ENCODE results near the gene KLHL33. TPM values are rescaled to one million over a fixed set of nuclear protein-coding genes. Genes with fewer than 3 reads are reported as not detected.
A peak's percentile ranks its signal among the peaks of the same experiment; 100 is the strongest.

Gene KLHL33
- total and polyA plus RNA-seq, 10 of the 15 experiments (the other 5 are each of a cell fraction or from before 2014, with no cell fraction given): 0.01 to 0.16 (median 0.04) TPM; not detected in 5

DNA sequence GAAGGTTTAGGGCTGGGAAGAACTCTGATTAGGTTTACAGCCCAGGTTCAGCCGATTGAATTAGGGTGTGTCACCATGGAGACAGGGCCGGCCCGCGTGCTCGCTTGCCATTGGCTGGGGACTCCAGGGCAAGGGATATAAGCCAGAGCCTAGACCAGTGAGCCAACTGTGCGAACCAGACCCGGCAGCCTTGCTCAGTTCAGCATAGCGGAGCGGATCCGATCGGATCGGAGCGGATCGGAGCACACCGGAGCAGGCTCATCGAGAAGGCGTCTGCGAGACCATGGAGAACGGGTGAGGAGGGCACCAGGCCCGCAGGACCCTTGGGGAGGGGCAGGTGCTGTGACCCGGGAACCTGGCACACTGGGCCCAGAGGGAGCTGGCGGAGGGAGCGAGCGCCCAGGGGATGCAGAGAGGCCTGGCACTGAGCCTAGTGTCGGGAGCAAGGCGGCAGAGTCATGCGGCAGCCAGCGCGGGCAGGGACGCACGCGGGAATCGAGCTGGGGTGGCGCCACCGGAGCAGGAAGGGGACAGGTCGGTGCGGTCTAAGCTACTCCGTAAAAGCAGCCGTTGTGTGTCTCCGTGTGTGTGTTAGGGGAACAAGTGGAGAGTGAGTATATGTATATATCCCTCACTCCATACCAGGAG lies 33.4 kb upstream of the KLHL33 start, which contains the start of gene PNP:
TSS of gene PNP (plus strand) at position 165 of the 648 bp plus-strand sequence. CDS start at position 284, 119 bp downstream.
- peaks cover 7% of the 10 kb centered on the region; the same call in 1 of the 2 replicates for H3K4me1 ChIP-seq (ENCODE audit: control insufficient read depth, insufficient read depth, low read length)
- BruUV-seq (replicated peaks): TSS peak; percentile 57
- FAIRE-seq (peak; percentile 66), DNase-seq (ENCODE audit: low read depth, low spot score) (peak; percentile 65), ATAC-seq (peak; percentile 97)
- no peaks in the 10 kb centered on the region for H3K27me3 ChIP-seq (replicated peaks in 1 of 2; ENCODE audit: control insufficient read depth in 2 of 2, insufficient read depth in 2 of 2, low read length in 1 of 2)
- in situ Hi-C loops (cut with MboI): no loop called here
- H2AFZ ChIP-seq (ENCODE audit: control insufficient read depth, low read depth, low read length): peak within 1 kb of the TSS; percentile 83
- H3K9ac ChIP-seq (ENCODE audit: control insufficient read depth, insufficient read depth, low read length): peak within 1 kb of the TSS; percentile 83
- H3K36me3 ChIP-seq (ENCODE audit: control insufficient read depth in 2 of 2, insufficient read depth in 2 of 2, low read length in 1 of 2): peaks cover 2 to 14% of the 10 kb centered on the region in 2 experiments
- SMC1A ChIA-PET (ENCODE audit: uncharacterized antibody, unreplicated experiment): interaction anchor here (0.7 to 4.7 kb wide), 6 partner anchors 8 to 142 kb away, joined by 3 to 36 read pairs (median 6); partner anchors contain the start of gene PIP4P1
- WGBS (ENCODE audit: insufficient coverage, insufficient replicate concordance, low lambda C conversion rate, missing lambda C conversion rate): under 1% methylated on average over 38 of the region's 40 CpGs
- H3K79me2 ChIP-seq (ENCODE audit: control insufficient read depth, insufficient read depth, low read length): peaks cover 31% of the 10 kb centered on the region
- POLR2A ChIA-PET: interaction anchor here (0.7 to 4.3 kb wide), 13 partner anchors 8 to 139 kb away, joined by 3 to 28 read pairs (median 4); partner anchors contain the start of genes CCNB1IP1, OSGEP, PIP4P1 and TEP1
- RAD21 ChIA-PET (ENCODE audit: unreplicated experiment): interaction anchor here (0.9 to 2.4 kb wide), 10 partner anchors 8 to 142 kb away, joined by 3 to 20 read pairs (median 4); partner anchors contain the start of genes APEX1, OSGEP, PIP4P1 and TEP1
- intact Hi-C loops (cut with micrococcal nuclease; ENCODE audit: unreplicated experiment): no loop called here
- peak within 1 kb of the TSS; percentile 69 for H3K27ac ChIP-seq (ENCODE audit: control insufficient read depth, insufficient read depth)
- CTCF ChIA-PET: interaction anchor here (0.6 to 3.2 kb wide), 14 partner anchors 8 to 142 kb away, joined by 3 to 12 read pairs (median 4); partner anchors contain the start of genes APEX1 and PIP4P1
- H3K4me2 ChIP-seq (ENCODE audit: control insufficient read depth, insufficient read depth): peak within 1 kb of the TSS; percentile 88
- H3K9me3 ChIP-seq (replicated peaks; ENCODE audit: control insufficient read depth, insufficient read depth, low read length): no peaks in the 10 kb centered on the region
- H4K20me1 ChIP-seq (ENCODE audit: control insufficient read depth, insufficient read depth): no peaks in the 10 kb centered on the region
- peak within 1 kb of the TSS; percentile 85 for H3K4me3 ChIP-seq
- TF ChIP-seq LARP7 (IDR thresholded peaks at IDR 0.05): peak; percentile 82
- peak; percentile 74; the same call in 1 of the 2 replicates for TF ChIP-seq MLLT1 (IDR thresholded peaks at IDR 0.05)
- peak; percentile 93 for TF ChIP-seq TAF1 (IDR thresholded peaks at IDR 0.05; ENCODE audit: borderline replicate concordance, low read depth, low read length)
- TF ChIP-seq NKRF (conservative IDR thresholded peaks at IDR 0.05): peak; percentile 68
- TF ChIP-seq, protein P1, sequence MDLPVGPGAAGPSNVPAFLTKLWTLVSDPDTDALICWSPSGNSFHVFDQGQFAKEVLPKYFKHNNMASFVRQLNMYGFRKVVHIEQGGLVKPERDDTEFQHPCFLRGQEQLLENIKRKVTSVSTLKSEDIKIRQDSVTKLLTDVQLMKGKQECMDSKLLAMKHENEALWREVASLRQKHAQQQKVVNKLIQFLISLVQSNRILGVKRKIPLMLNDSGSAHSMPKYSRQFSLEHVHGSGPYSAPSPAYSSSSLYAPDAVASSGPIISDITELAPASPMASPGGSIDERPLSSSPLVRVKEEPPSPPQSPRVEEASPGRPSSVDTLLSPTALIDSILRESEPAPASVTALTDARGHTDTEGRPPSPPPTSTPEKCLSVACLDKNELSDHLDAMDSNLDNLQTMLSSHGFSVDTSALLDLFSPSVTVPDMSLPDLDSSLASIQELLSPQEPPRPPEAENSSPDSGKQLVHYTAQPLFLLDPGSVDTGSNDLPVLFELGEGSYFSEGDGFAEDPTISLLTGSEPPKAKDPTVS (IDR thresholded peaks at IDR 0.05; ENCODE audit: low read depth, low read length): no peak
- TF ChIP-seq E4F1 (IDR thresholded peaks at IDR 0.05; ENCODE audit: borderline replicate concordance, partially characterized antibody): no peak
- 0 out of 2 replicates have a peak, but pooled peaks have one; percentile 29 for TF ChIP-seq ZBED1 (IDR thresholded peaks at IDR 0.05; ENCODE audit: borderline replicate concordance)
- TF ChIP-seq IKZF1 (conservative IDR thresholded peaks at IDR 0.05): peak; percentile 48
- 0 out of 2 replicates have a peak, but pooled peaks have one; percentile 43 for TF ChIP-seq HDGF (IDR thresholded peaks at IDR 0.05)
- TF ChIP-seq NR2F1 (conservative IDR thresholded peaks at IDR 0.05): 0 out of 2 replicates have a peak, but pooled peaks have one; percentile 29
- no peak for TF ChIP-seq TARDBP (IDR thresholded peaks at IDR 0.05; ENCODE audit: borderline replicate concordance)
- no peak for TF ChIP-seq MEF2B (IDR thresholded peaks at IDR 0.05; ENCODE audit: partially characterized antibody, poor library complexity, severe bottlenecking)
- TF ChIP-seq POLR2A (IDR thresholded peaks at IDR 0.05; ENCODE audit: low read depth, low read length): peak; percentile 100
- no peak for TF ChIP-seq KDM1A (IDR thresholded peaks at IDR 0.05; ENCODE audit: borderline replicate concordance)
- TF ChIP-seq HCFC1 (IDR thresholded peaks at IDR 0.05; ENCODE audit: low read length): 0 out of 2 replicates have a peak, but pooled peaks have one; percentile 35
- TF ChIP-seq BMI1 (IDR thresholded peaks at IDR 0.05; ENCODE audit: borderline replicate concordance): peak; percentile 85
- TF ChIP-seq POLR2AphosphoS5 (IDR thresholded peaks at IDR 0.05; ENCODE audit: low read length): peak; percentile 99

Data from GM12878 (cell line).